ENCODE results near the gene SNTN.

Gene SNTN

GRCh38 chr3:63670544-63670943 lies 18.1 kb downstream of the SNTN start:
- no peak overlapping the region for H3K4me3 ChIP-seq (replicated peaks in 1 of 2; ENCODE audit: low read depth in 2 of 2, low read length in 2 of 2)
- TF ChIP-seq, protein P1, sequence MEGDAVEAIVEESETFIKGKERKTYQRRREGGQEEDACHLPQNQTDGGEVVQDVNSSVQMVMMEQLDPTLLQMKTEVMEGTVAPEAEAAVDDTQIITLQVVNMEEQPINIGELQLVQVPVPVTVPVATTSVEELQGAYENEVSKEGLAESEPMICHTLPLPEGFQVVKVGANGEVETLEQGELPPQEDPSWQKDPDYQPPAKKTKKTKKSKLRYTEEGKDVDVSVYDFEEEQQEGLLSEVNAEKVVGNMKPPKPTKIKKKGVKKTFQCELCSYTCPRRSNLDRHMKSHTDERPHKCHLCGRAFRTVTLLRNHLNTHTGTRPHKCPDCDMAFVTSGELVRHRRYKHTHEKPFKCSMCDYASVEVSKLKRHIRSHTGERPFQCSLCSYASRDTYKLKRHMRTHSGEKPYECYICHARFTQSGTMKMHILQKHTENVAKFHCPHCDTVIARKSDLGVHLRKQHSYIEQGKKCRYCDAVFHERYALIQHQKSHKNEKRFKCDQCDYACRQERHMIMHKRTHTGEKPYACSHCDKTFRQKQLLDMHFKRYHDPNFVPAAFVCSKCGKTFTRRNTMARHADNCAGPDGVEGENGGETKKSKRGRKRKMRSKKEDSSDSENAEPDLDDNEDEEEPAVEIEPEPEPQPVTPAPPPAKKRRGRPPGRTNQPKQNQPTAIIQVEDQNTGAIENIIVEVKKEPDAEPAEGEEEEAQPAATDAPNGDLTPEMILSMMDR (IDR thresholded peaks at IDR 0.05; ENCODE audit: low read depth, low read length) = no peak
- DNase-seq (ENCODE audit: low read depth in 2 of 2) = no peak

DNA sequence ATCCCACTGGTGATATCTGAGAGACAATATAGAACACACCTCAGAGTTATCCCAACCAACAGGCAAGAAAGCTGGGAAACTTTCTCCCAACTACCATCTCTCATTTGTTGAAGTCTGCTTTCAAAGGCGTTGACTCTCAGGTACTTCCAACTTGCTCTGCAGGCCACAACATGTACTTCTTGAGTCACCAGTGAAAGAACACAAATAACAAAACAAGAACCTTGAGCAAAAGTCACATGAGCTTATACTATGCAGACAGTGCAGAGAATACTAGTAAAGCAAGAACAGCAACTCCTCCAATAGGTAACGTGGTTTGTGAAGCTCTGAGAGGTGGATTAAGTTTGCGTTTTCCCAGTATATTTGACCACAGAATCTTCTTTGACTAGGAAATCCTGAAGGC lies 20.6 kb downstream of the SNTN start:
- DNase-seq (ENCODE audit: low read depth in 2 of 2) = no peak
- H3K4me3 ChIP-seq (replicated peaks in 1 of 2; ENCODE audit: low read depth in 2 of 2, low read length in 2 of 2) = no peak overlapping the region
- TF ChIP-seq, protein P1 (IDR thresholded peaks at IDR 0.05; ENCODE audit: low read depth, low read length) = no peak

GRCh38 chr3:63674586-63674985 lies 22.1 kb downstream of the SNTN start:
- TF ChIP-seq, protein P1 (IDR thresholded peaks at IDR 0.05; ENCODE audit: low read depth, low read length) = no peak
- DNase-seq (ENCODE audit: low read depth in 2 of 2) = no peak

GRCh38 chr3:63679186-63679585 lies 26.7 kb downstream of the SNTN start:
- H3K4me3 ChIP-seq (replicated peaks in 1 of 2; ENCODE audit: low read depth in 2 of 2, low read length in 2 of 2) = no peak overlapping the region
- TF ChIP-seq, protein P1 (IDR thresholded peaks at IDR 0.05; ENCODE audit: low read depth, low read length) = no peak
- DNase-seq (ENCODE audit: low read depth in 2 of 2) = no peak

More at GRCh38 chr3:63674586-63674985, 22.1 kb downstream of the SNTN start:
- no peak overlapping the region for H3K4me3 ChIP-seq (replicated peaks in 1 of 2; ENCODE audit: low read depth in 2 of 2, low read length in 2 of 2)

DNA sequence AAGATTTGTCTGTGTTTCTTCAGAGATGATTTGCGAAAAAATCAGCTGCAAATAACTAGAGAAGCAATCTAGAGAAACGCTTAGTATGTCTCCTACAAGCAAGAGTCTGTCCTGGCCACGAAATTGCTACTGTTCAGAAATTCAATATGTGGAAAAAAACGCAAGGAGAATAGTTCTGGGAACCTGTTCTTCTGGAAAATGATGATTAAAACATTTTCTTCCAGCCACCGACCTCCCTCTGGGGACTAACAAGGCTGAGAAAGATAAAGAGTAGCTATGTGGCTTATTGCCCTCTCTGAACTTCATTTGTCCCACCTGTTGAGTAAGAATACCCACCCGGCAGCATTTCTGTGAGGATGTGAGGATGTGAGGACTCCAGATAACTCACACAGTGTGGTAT lies 31.6 kb downstream of the SNTN start:
- no peak overlapping the region for H3K4me3 ChIP-seq (replicated peaks in 1 of 2; ENCODE audit: low read depth in 2 of 2, low read length in 2 of 2)
- TF ChIP-seq, protein P1 (IDR thresholded peaks at IDR 0.05; ENCODE audit: low read depth, low read length) = no peak
- DNase-seq (ENCODE audit: low read depth in 2 of 2) = no peak

DNA sequence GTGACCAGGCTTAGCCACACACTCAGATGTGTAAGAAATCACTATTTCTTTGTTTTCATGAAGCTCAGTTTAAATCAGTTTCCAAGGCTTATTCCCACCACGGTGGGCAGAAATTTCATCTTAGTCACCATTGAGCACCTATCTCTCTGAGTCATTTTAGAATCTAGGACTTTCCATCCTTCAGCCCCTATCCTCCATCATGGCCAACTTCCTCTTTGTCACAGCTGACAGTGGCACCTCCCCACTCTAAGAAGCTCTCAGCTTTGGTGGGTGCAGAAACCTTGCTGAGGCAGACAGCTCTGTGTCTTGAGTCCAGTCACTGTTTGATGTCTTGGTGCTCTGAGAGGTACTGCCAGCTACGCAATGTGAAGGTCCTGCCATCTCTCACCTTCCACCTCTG lies 32.9 kb downstream of the SNTN start:
- TF ChIP-seq, protein P1 (IDR thresholded peaks at IDR 0.05; ENCODE audit: low read depth, low read length) = no peak
- no peak for DNase-seq (ENCODE audit: low read depth in 2 of 2)
- no peak overlapping the region for H3K4me3 ChIP-seq (replicated peaks in 1 of 2; ENCODE audit: low read depth in 2 of 2, low read length in 2 of 2)
